Panc1 (cell line): ENCODE measurements around the gene TMEM163.

Experiments
- SIN3A ChIP-seq: IDR thresholded peaks from 2 replicates; pipeline ENCODE4 v1.6.1; 2012; ENCODE audit warnings: low read depth, mild to moderate bottlenecking, low read length, moderate library complexity, borderline replicate concordance; ENCODE audit not compliant: insufficient read depth
- TF ChIP-seq, protein P1 (sequence below): fragments of 450-650 bp; IDR thresholded peaks from 2 replicates; pipeline ENCODE4 v1.5.1; 2017; ENCODE audit warnings: mild to moderate bottlenecking
- TF ChIP-seq, protein P2 (sequence below), 2 experiments: IDR thresholded peaks; 2 replicates each; pipeline ENCODE4 v1.6.1; 2011 to 2012; ENCODE audit warnings: low read depth in 2 of 2, control low read depth in 1 of 2, low read length in 1 of 2, mild to moderate bottlenecking in 1 of 2, moderate library complexity in 1 of 2; ENCODE audit not compliant: insufficient read depth in 1 of 2

DNA sequence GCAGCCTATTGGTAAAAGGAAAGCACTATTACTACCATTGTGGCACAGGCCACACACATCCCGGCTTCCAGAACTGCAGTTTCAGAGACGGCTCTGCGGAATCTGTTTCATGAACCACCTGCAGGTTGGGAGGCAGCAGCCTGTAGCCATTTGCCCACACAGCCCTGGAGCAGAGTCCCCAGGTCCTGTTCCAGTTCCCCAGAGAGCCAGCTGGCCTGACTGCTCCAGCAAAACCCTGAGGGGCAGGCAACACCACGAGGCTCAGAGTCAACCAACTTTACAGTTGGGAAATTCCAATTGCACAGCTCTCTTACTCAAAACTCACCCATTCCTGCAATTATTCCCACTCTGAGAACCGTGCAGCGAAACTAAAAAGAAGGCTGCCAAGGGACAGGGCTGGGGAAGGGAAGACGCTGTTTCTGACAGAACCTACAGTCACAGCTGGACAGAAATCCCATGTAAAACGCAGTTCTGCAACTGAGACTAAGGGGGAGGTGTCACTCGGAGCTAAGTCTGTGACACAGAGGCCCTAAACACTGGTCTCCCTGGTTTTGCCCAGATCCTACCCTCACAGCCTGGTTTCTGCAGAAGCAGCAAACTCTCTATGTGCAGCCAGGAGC, 219.4 kb downstream of the TMEM163 start:
- TF ChIP-seq, protein P1, sequence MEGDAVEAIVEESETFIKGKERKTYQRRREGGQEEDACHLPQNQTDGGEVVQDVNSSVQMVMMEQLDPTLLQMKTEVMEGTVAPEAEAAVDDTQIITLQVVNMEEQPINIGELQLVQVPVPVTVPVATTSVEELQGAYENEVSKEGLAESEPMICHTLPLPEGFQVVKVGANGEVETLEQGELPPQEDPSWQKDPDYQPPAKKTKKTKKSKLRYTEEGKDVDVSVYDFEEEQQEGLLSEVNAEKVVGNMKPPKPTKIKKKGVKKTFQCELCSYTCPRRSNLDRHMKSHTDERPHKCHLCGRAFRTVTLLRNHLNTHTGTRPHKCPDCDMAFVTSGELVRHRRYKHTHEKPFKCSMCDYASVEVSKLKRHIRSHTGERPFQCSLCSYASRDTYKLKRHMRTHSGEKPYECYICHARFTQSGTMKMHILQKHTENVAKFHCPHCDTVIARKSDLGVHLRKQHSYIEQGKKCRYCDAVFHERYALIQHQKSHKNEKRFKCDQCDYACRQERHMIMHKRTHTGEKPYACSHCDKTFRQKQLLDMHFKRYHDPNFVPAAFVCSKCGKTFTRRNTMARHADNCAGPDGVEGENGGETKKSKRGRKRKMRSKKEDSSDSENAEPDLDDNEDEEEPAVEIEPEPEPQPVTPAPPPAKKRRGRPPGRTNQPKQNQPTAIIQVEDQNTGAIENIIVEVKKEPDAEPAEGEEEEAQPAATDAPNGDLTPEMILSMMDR = no peak
- TF ChIP-seq SIN3A = no peak
- TF ChIP-seq, protein P2, sequence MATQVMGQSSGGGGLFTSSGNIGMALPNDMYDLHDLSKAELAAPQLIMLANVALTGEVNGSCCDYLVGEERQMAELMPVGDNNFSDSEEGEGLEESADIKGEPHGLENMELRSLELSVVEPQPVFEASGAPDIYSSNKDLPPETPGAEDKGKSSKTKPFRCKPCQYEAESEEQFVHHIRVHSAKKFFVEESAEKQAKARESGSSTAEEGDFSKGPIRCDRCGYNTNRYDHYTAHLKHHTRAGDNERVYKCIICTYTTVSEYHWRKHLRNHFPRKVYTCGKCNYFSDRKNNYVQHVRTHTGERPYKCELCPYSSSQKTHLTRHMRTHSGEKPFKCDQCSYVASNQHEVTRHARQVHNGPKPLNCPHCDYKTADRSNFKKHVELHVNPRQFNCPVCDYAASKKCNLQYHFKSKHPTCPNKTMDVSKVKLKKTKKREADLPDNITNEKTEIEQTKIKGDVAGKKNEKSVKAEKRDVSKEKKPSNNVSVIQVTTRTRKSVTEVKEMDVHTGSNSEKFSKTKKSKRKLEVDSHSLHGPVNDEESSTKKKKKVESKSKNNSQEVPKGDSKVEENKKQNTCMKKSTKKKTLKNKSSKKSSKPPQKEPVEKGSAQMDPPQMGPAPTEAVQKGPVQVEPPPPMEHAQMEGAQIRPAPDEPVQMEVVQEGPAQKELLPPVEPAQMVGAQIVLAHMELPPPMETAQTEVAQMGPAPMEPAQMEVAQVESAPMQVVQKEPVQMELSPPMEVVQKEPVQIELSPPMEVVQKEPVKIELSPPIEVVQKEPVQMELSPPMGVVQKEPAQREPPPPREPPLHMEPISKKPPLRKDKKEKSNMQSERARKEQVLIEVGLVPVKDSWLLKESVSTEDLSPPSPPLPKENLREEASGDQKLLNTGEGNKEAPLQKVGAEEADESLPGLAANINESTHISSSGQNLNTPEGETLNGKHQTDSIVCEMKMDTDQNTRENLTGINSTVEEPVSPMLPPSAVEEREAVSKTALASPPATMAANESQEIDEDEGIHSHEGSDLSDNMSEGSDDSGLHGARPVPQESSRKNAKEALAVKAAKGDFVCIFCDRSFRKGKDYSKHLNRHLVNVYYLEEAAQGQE (IDR thresholded peaks at IDR 0.05; ENCODE audit: insufficient read depth in 1 of 2, low read depth in 2 of 2, low read length in 1 of 2) = no peak
